Measurements from ENCODE around the gene NPFFR1. TPM values are rescaled to one million over a fixed set of nuclear protein-coding genes. Genes with fewer than 3 reads are reported as not detected.

NPFFR1 gene
- total and polyA plus RNA-seq, 8 donors: under 0.01 to 0.03 (median 0.03) TPM; not detected in 4

GRCh38 chr10:70298393-70298792 is 14.6 kb upstream of the NPFFR1 start:
- intact Hi-C loops (cut with DNase I): no loop called here
- Histone ChIP-seq H3K4me1 (peaks cover 0 to 7% (median 0%) of the 10 kb centered on the region in 3 donors), H3K27ac (no peak overlapping the region), H3K36me3 (no peaks in the 10 kb centered on the region), H3K9me3 (no peaks in the 10 kb centered on the region), H3K4me3 (no peak overlapping the region), H3K27me3 (no peaks in the 10 kb centered on the region)
- FAIRE-seq (no peak), ATAC-seq (no peak), DNase-seq (no peak)
- no peak for TF ChIP-seq CTCF (IDR thresholded peaks at IDR 0.05)
- 82 to 98% methylated on average over 5 of the region's 5 CpGs for WGBS, 2 donors

DNA sequence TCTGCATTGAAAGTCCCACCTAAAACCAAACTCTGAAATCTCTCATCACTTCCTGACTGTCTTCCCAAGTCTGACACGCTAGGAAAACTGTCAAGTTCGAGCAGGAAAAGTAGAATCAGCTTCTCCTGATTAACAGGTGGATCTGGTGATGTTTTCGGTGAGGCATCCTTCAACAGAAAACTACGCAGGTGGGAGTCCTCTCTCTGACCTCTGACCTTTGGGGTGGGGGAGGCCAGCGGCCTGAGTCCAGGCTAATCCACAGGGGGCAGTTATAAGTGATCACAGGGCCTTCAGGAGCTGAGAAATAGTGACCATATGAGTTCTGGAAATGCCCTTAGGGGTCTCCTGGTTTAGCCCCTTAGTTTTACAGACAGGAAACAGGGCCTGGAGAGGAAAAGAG is 13.4 kb upstream of the NPFFR1 start:
- H3K36me3 ChIP-seq: no peaks in the 10 kb centered on the region
- H3K4me3 ChIP-seq: no peak overlapping the region
- ATAC-seq: no peak
- peak overlapping the region in 3 of 4 donors; percentile 51 to 74 (median 57) for H3K27ac ChIP-seq
- WGBS, 2 donors: 53 to 63% methylated on average over 5 of the region's 5 CpGs
- H3K4me1 ChIP-seq: peaks cover 0 to 7% (median 0%) of the 10 kb centered on the region in 3 donors
- no peaks in the 10 kb centered on the region for H3K27me3 ChIP-seq
- TF ChIP-seq CTCF (IDR thresholded peaks at IDR 0.05): no peak
- no peak for FAIRE-seq
- H3K9me3 ChIP-seq: no peaks in the 10 kb centered on the region
- intact Hi-C loops (cut with DNase I): no loop called here
- no peak for DNase-seq

DNA sequence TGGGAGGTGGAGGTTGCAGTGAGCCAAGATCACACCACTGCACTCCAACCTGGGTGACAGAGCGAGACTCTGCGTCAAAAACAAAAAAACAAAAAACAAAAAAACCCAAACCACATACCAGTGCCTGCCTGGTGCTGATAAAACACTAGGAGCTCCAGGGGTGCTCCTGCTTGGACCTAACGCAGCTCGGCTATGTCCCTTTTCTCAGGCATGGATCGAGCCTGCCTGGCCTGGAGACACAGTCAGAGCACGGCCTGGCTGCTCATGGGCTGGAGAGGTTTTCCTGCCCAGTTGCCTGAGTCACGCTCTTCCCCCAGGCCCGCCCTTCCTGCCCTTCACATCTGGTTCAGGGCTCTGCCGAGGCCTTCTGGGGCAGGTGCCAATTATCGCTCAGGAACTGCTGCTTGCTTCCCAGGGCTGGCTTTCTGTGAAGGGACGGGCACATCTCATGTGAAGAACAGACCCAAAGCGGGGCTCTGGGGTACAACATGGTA is 12.6 kb upstream of the NPFFR1 start:
- intact Hi-C loops (cut with DNase I): no loop called here
- FAIRE-seq: no peak

GRCh38 chr10:70295926-70296325 is 12.1 kb upstream of the NPFFR1 start:
- no peak overlapping the region for H3K4me3 ChIP-seq
- H3K36me3 ChIP-seq: no peaks in the 10 kb centered on the region
- FAIRE-seq: no peak
- no peaks in the 10 kb centered on the region for H3K9me3 ChIP-seq
- H3K4me1 ChIP-seq: peaks cover 0 to 7% (median 0%) of the 10 kb centered on the region in 3 donors
- H3K27ac ChIP-seq: no peak overlapping the region
- no peak for DNase-seq
- ATAC-seq: no peak
- no peak for TF ChIP-seq CTCF (IDR thresholded peaks at IDR 0.05)
- WGBS, 2 donors: 92 to 94% methylated on average over 7 of the region's 7 CpGs
- intact Hi-C loops (cut with DNase I): no loop called here
- H3K27me3 ChIP-seq: no peaks in the 10 kb centered on the region

More for the DNA sequence above, 12.6 kb upstream of the NPFFR1 start:
- 30 to 40% methylated on average over 12 of the region's 12 CpGs for WGBS, 2 donors
- no peaks in the 10 kb centered on the region for H3K36me3 ChIP-seq
- peak overlapping the region in 3 of 4 donors; percentile 51 to 74 (median 57) for H3K27ac ChIP-seq
- no peak overlapping the region for H3K4me3 ChIP-seq
- no peaks in the 10 kb centered on the region for H3K9me3 ChIP-seq
- DNase-seq (peak; percentile 82 to 95 (median 92)), ATAC-seq (peak; percentile 97 to 100 (median 99))
- no peaks in the 10 kb centered on the region for H3K27me3 ChIP-seq
- H3K4me1 ChIP-seq: peaks cover 0 to 7% (median 0%) of the 10 kb centered on the region in 3 donors
- no peak for TF ChIP-seq CTCF (IDR thresholded peaks at IDR 0.05)

DNA sequence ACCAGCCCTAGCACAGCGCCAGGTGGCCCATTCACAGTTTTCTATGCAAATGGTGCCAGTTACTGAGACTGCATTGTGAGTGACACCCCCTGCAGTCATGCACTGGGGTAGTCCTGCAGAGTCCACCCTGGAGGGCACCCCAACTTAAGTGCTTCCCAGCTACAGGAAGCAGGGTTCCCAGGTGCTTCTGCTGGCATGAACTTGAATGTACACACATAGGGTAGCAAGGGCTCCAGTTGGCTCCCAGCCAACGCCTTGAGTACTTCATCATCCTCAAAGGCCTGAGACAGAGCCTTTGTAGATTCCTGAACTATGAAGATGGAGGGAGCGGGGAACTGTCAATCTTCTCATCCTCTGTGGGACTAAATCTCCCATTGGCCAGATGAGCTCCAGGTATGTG is 11.5 kb upstream of the NPFFR1 start:
- intact Hi-C loops (cut with DNase I): no loop called here
- no peaks in the 10 kb centered on the region for H3K36me3 ChIP-seq
- DNase-seq (peak in 1 of 6 donors; percentile 45), ATAC-seq (no peak), FAIRE-seq (no peak)
- WGBS, 2 donors: 79 to 80% methylated on average over 3 of the region's 3 CpGs
- no peak overlapping the region for H3K27ac ChIP-seq
- H3K9me3 ChIP-seq: no peaks in the 10 kb centered on the region
- no peaks in the 10 kb centered on the region for H3K27me3 ChIP-seq
- peaks cover 0 to 7% (median 0%) of the 10 kb centered on the region in 3 donors for H3K4me1 ChIP-seq
- no peak overlapping the region for H3K4me3 ChIP-seq
- no peak for TF ChIP-seq CTCF (IDR thresholded peaks at IDR 0.05)
